ENCODE results near the gene LASP1.
"Not testable (repeated sequence)": the region's sequence is repeated elsewhere in the genome, so short reads cannot be mapped to it uniquely, and the experiment has no call there.

The LASP1 gene

DNA sequence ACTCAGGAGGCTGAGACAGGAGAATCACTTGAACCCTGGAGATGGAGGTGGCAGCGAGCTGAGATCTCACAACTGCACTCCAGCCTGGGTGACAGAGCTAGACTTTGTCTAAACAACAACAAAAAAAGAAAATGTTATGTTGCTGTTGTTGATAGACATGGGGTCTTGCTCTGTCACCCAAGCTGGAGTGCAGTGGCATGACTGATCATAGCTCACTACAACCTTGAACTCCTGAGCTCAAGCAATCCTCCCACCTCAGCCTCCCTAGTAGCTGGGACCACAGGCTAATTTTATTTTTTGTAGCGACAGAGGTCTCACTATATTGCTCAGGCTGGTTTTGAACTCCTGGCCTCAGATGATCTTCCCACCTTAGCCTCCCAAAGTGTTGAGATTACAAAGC, 77.3 kb downstream of the LASP1 start:
- Histone ChIP-seq H3K4me1 (ENCODE audit: insufficient read depth, insufficient read length) (no peaks in the 10 kb centered on the region), H3K27me3 (ENCODE audit: insufficient read depth, insufficient read length) (no peaks in the 10 kb centered on the region), H3K9me3 (ENCODE audit: insufficient read depth, low read length) (no peaks in the 10 kb centered on the region), H3K9ac (ENCODE audit: insufficient read length, low read depth) (no peak overlapping the region), H3K36me3 (ENCODE audit: insufficient read depth, insufficient read length, low read length) (no peaks in the 10 kb centered on the region), H3K4me3 (ENCODE audit: insufficient read length, low read depth) (no peak overlapping the region)
- TF ChIP-seq SUZ12 (IDR thresholded peaks at IDR 0.05; ENCODE audit: extremely low read depth, insufficient read depth, insufficient read length) (no peak), YY1 (IDR thresholded peaks at IDR 0.05; ENCODE audit: insufficient read depth, insufficient read length) (no peak), ZNF274 (IDR thresholded peaks at IDR 0.05; ENCODE audit: low read depth, low read length) (no peak)
- no peak for DNase-seq (ENCODE audit: low read depth, low spot score)

DNA sequence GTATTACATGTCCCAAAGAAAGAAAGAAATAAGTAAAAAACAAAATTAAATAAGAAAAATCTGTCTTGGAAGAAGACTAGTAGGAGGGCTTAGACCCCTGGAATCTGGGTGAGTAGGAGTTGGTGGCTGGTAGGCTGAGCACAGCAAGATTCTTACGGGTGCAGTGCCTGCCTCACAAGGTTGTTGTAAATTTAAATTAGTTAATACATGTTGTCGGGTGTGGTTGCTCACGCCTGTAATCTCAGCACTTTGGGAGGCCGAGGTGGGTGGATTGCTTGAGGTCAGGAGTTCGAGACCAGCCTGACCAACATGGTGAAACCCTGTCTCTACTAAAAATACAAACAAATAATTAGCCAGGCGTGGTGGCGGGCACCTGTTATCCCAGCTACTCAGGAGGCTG, 83.9 kb downstream of the LASP1 start:
- not testable (repeated sequence) for H3K4me3 ChIP-seq (ENCODE audit: insufficient read length, low read depth); H3K9ac ChIP-seq (ENCODE audit: insufficient read length, low read depth); H3K9me3 ChIP-seq (ENCODE audit: insufficient read depth, low read length); DNase-seq (ENCODE audit: low read depth, low spot score); H3K36me3 ChIP-seq (ENCODE audit: insufficient read depth, insufficient read length, low read length); H3K27me3 ChIP-seq (ENCODE audit: insufficient read depth, insufficient read length); H3K4me1 ChIP-seq (ENCODE audit: insufficient read depth, insufficient read length)

DNA sequence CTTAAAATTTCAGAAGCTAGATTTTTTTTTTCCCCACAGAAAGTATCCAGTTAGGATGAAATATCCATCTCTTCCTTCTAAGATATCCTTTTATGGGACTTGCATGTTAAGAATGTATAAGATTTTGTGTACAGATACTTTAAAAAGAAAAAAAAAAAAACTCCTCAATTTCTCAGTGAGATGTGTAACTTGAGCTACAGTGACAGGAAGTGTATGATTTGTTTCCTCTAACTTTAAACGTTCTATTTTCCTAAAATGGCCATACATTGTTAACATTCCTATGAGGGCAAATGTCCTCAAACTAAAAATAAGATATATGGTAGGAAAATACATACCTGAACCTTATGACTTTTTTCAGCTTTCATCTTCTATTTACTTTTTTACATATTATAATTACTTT, 88.5 kb downstream of the LASP1 start:
- DNase-seq (ENCODE audit: low read depth, low spot score) = no peak
- H3K9me3 ChIP-seq (ENCODE audit: insufficient read depth, low read length) = no peaks in the 10 kb centered on the region
- no peaks in the 10 kb centered on the region for H3K27me3 ChIP-seq (ENCODE audit: insufficient read depth, insufficient read length)
- no peaks in the 10 kb centered on the region for H3K36me3 ChIP-seq (ENCODE audit: insufficient read depth, insufficient read length, low read length)
- H3K4me1 ChIP-seq (ENCODE audit: insufficient read depth, insufficient read length) = no peaks in the 10 kb centered on the region
- H3K9ac ChIP-seq (ENCODE audit: insufficient read length, low read depth) = no peak overlapping the region
- no peak overlapping the region for H3K4me3 ChIP-seq (ENCODE audit: insufficient read length, low read depth)
- TF ChIP-seq SUZ12 (IDR thresholded peaks at IDR 0.05; ENCODE audit: extremely low read depth, insufficient read depth, insufficient read length) (no peak), YY1 (IDR thresholded peaks at IDR 0.05; ENCODE audit: insufficient read depth, insufficient read length) (no peak), ZNF274 (IDR thresholded peaks at IDR 0.05; ENCODE audit: low read depth, low read length) (no peak)

DNA sequence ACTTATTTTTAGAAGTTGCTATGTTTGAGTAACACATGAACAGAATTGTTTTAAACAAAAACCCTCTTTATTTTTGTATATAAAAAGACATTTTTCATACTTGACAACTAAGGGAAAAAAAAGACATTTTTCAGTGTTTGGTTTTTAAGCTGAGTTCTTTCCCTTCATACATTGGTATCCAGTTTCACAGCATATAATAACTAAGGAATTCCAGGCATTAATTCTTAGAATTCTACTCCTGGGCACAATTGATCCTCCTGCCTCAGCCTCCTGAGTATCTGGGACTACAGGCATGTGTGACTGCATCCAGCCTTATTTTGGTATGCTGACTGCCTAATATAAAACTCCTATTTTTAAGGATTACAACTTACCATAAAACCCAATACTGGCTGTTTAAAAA, 88.9 kb downstream of the LASP1 start:
- TF ChIP-seq ZNF274 (IDR thresholded peaks at IDR 0.05; ENCODE audit: low read depth, low read length) = no peak
- no peak for TF ChIP-seq YY1 (IDR thresholded peaks at IDR 0.05; ENCODE audit: insufficient read depth, insufficient read length)
- TF ChIP-seq SUZ12 (IDR thresholded peaks at IDR 0.05; ENCODE audit: extremely low read depth, insufficient read depth, insufficient read length) = no peak
- DNase-seq (ENCODE audit: low read depth, low spot score) = no peak
- Histone ChIP-seq H3K4me3 (ENCODE audit: insufficient read length, low read depth) (no peak overlapping the region), H3K9me3 (ENCODE audit: insufficient read depth, low read length) (no peaks in the 10 kb centered on the region), H3K27me3 (ENCODE audit: insufficient read depth, insufficient read length) (no peaks in the 10 kb centered on the region), H3K4me1 (ENCODE audit: insufficient read depth, insufficient read length) (no peaks in the 10 kb centered on the region), H3K36me3 (ENCODE audit: insufficient read depth, insufficient read length, low read length) (no peaks in the 10 kb centered on the region), H3K9ac (ENCODE audit: insufficient read length, low read depth) (no peak overlapping the region)

DNA sequence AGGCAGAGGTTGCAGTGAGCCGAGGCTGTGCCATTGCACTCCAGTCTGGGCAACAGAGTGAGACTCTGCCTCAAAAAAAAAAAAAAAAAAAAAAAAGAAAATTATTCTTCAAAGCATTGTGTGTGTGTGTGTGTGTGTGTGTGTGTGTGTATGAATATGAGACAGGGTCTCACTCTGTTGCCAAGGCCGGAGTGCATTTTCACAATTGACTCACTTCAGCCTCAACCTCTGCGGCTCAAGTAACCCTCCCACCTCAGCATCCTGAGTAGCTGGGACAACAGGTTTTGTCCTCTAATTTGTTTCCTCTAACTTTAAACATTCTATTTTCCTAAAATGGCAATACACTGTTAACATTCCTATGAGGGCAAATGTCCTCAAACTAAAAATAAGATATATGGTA, 89.7 kb downstream of the LASP1 start:
- Histone ChIP-seq H3K4me1 (ENCODE audit: insufficient read depth, insufficient read length) (no peaks in the 10 kb centered on the region), H3K9me3 (ENCODE audit: insufficient read depth, low read length) (no peaks in the 10 kb centered on the region), H3K27me3 (ENCODE audit: insufficient read depth, insufficient read length) (no peaks in the 10 kb centered on the region), H3K4me3 (ENCODE audit: insufficient read length, low read depth) (no peak overlapping the region), H3K9ac (ENCODE audit: insufficient read length, low read depth) (no peak overlapping the region), H3K36me3 (ENCODE audit: insufficient read depth, insufficient read length, low read length) (no peaks in the 10 kb centered on the region)
- TF ChIP-seq SUZ12 (IDR thresholded peaks at IDR 0.05; ENCODE audit: extremely low read depth, insufficient read depth, insufficient read length) (no peak), ZNF274 (IDR thresholded peaks at IDR 0.05; ENCODE audit: low read depth, low read length) (no peak), YY1 (IDR thresholded peaks at IDR 0.05; ENCODE audit: insufficient read depth, insufficient read length) (no peak)
- no peak for DNase-seq (ENCODE audit: low read depth, low spot score)

DNA sequence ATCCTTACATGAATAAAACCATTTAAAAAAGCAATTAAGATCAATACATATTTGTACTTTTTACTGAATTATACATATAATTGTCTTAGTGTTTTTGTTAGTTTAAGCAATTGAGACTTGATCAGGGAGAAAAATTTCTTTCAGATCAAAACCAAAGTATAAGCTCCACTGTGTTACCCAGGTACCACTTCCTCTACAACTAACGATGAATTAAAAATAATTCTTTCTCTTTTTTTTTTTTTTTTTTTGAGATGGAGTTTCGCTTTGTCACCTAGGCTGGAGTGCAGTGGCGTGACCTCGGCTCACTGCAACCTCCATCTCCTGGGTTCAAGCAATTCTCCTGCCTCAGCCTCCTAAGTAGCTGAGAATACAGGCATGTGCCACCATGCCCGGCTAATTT, 90.5 kb downstream of the LASP1 start:
- no peak for TF ChIP-seq YY1 (IDR thresholded peaks at IDR 0.05; ENCODE audit: insufficient read depth, insufficient read length)
- no peak for TF ChIP-seq SUZ12 (IDR thresholded peaks at IDR 0.05; ENCODE audit: extremely low read depth, insufficient read depth, insufficient read length)
- no peak for TF ChIP-seq ZNF274 (IDR thresholded peaks at IDR 0.05; ENCODE audit: low read depth, low read length)
- Histone ChIP-seq H3K9me3 (ENCODE audit: insufficient read depth, low read length) (no peaks in the 10 kb centered on the region), H3K4me3 (ENCODE audit: insufficient read length, low read depth) (no peak overlapping the region), H3K4me1 (ENCODE audit: insufficient read depth, insufficient read length) (no peaks in the 10 kb centered on the region), H3K9ac (ENCODE audit: insufficient read length, low read depth) (no peak overlapping the region), H3K27me3 (ENCODE audit: insufficient read depth, insufficient read length) (no peaks in the 10 kb centered on the region), H3K36me3 (ENCODE audit: insufficient read depth, insufficient read length, low read length) (no peaks in the 10 kb centered on the region)
- DNase-seq (ENCODE audit: low read depth, low spot score) = no peak

DNA sequence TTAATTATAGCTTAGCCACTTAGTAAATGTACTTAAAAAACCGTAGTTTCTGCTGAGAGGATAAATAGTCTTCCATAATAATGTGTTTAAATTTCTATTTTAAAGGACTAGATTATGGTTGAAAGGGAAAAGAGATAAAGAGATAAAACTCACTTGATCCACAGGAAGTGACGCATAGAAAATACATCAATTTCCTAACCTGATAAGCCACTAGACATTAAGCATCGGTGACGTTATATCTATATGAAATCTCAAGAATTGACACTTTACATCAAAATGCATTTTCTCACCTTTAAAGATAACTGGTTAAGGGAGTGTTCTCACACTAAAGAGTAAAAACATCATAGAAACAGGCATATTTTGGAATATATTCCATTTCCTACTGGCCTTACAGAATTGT, 91.6 kb downstream of the LASP1 start:
- Histone ChIP-seq H3K27me3 (ENCODE audit: insufficient read depth, insufficient read length) (no peaks in the 10 kb centered on the region), H3K9ac (ENCODE audit: insufficient read length, low read depth) (no peak overlapping the region), H3K36me3 (ENCODE audit: insufficient read depth, insufficient read length, low read length) (no peaks in the 10 kb centered on the region), H3K9me3 (ENCODE audit: insufficient read depth, low read length) (no peaks in the 10 kb centered on the region), H3K4me1 (ENCODE audit: insufficient read depth, insufficient read length) (no peaks in the 10 kb centered on the region), H3K4me3 (ENCODE audit: insufficient read length, low read depth) (no peak overlapping the region)
- no peak for DNase-seq (ENCODE audit: low read depth, low spot score)
- TF ChIP-seq SUZ12 (IDR thresholded peaks at IDR 0.05; ENCODE audit: extremely low read depth, insufficient read depth, insufficient read length) = no peak
- TF ChIP-seq ZNF274 (IDR thresholded peaks at IDR 0.05; ENCODE audit: low read depth, low read length) = no peak
- no peak for TF ChIP-seq YY1 (IDR thresholded peaks at IDR 0.05; ENCODE audit: insufficient read depth, insufficient read length)

DNA sequence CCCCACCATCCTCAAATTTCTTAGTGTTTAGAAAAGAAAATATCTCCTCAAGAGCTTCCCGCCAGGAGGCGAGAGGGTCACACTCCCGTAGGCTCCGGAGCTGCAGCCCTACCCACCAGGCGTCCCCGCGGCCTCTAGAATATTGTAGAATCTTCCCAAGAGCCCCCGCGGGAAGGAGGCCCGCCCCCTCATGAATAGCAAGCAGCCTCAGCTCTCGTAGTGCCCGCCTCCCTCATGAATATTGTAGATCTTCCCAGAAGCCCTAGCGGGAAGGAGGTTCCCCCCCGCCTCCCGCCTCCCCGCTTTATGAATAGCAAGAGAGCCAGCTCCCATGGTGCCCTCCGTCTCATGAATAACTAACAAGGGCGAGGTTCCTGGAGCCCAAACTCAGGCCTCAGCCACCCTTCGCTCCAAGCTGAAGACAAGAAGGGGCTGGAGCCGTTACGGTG, 97.5 kb downstream of the LASP1 start, which contains the start of gene FBXO47:
Gene FBXO47 (minus strand): TSS at position 114 of the 449 bp plus-strand sequence. CDS start 4,378 bp downstream, outside the sequence.
- Histone ChIP-seq H3K4me3 (ENCODE audit: insufficient read length, low read depth) (no peak within 1 kb of the TSS), H3K4me1 (ENCODE audit: insufficient read depth, insufficient read length) (no peaks in the 10 kb centered on the region), H3K9ac (ENCODE audit: insufficient read length, low read depth) (no peak within 1 kb of the TSS), H3K36me3 (ENCODE audit: insufficient read depth, insufficient read length, low read length) (no peaks in the 10 kb centered on the region), H3K9me3 (ENCODE audit: insufficient read depth, low read length) (no peaks in the 10 kb centered on the region), H3K27me3 (ENCODE audit: insufficient read depth, insufficient read length) (no peaks in the 10 kb centered on the region)
- peak; percentile 70 for DNase-seq (ENCODE audit: low read depth, low spot score)
- TF ChIP-seq SUZ12 (IDR thresholded peaks at IDR 0.05; ENCODE audit: extremely low read depth, insufficient read depth, insufficient read length) (no peak), YY1 (IDR thresholded peaks at IDR 0.05; ENCODE audit: insufficient read depth, insufficient read length) (no peak)

All from NT2/D1 (cell line).